NAMALWA (cell line): ENCODE results near the gene PDSS2.

Experiments
- DNase-seq: peaks from one replicate; pipeline ENCODE4 v3.0.0-alpha.2; 2015; ENCODE audit warnings: low spot score

Gene PDSS2

GRCh38 chr6:107361753-107362604, 97.4 kb downstream of the PDSS2 start:
- no peak for DNase-seq

- DNase-seq: no peak
Observed at GRCh38 chr6:107360476-107360875, 98.9 kb downstream of the PDSS2 start.

- DNase-seq: no peak
Observed at GRCh38 chr6:107357842-107358241, 101.5 kb downstream of the PDSS2 start.

GRCh38 chr6:107357031-107357430, 102.3 kb downstream of the PDSS2 start:
- no peak for DNase-seq

- DNase-seq: no peak
Observed at GRCh38 chr6:107355659-107356058, 103.7 kb downstream of the PDSS2 start.

- DNase-seq: no peak
Observed at GRCh38 chr6:107354451-107354850, 104.9 kb downstream of the PDSS2 start.

GRCh38 chr6:107353773-107354382, 105.5 kb downstream of the PDSS2 start:
- DNase-seq: no peak

GRCh38 chr6:107348224-107348623, 111.1 kb downstream of the PDSS2 start:
- DNase-seq: no peak

- DNase-seq: no peak
Observed at GRCh38 chr6:107345393-107345792, 114.0 kb downstream of the PDSS2 start.

- no peak for DNase-seq
Observed at GRCh38 chr6:107344981-107345380, 114.4 kb downstream of the PDSS2 start.

- peak; percentile 26 for DNase-seq
Observed at GRCh38 chr6:107344383-107344782, 115.0 kb downstream of the PDSS2 start.

GRCh38 chr6:107342144-107342543, 117.2 kb downstream of the PDSS2 start:
- DNase-seq: no peak

- DNase-seq: no peak
Observed at GRCh38 chr6:107340881-107341280, 118.5 kb downstream of the PDSS2 start.

- no peak for DNase-seq
Observed at GRCh38 chr6:107337191-107337741, 122.1 kb downstream of the PDSS2 start.

GRCh38 chr6:107334026-107334425, 125.3 kb downstream of the PDSS2 start:
- DNase-seq: no peak

- DNase-seq: no peak
Observed at GRCh38 chr6:107333491-107333890, 125.9 kb downstream of the PDSS2 start.

GRCh38 chr6:107331409-107332386, 127.7 kb downstream of the PDSS2 start:
- DNase-seq: no peak

- DNase-seq: peak; percentile 85
Observed at GRCh38 chr6:107330168-107330567, 129.2 kb downstream of the PDSS2 start.

GRCh38 chr6:107329063-107329860, 130.1 kb downstream of the PDSS2 start:
- DNase-seq: no peak

GRCh38 chr6:107328081-107328480, 131.3 kb downstream of the PDSS2 start:
- DNase-seq: no peak

- no peak for DNase-seq
Observed at GRCh38 chr6:107323133-107323785, 136.1 kb downstream of the PDSS2 start.
